Fibroblast of mammary gland (primary cell): ENCODE results near the gene EMILIN1.

Source experiments
- DNase-seq: peaks from one replicate; pipeline ENCODE4 v3.0.0-alpha.2; 2010; ENCODE audit warnings: low read depth
- H3K4me3 ChIP-seq: 2 replicates; pipeline ENCODE4 v1.5.1; 2011; ENCODE audit warnings: low read depth, mild to moderate bottlenecking, low read length, moderate library complexity; ENCODE audit not compliant: control insufficient read depth
- TF ChIP-seq, protein P1 (sequence below): conservative IDR thresholded peaks from 2 replicates; pipeline ENCODE4 v1.5.1; 2011; ENCODE audit warnings: low read depth, low read length, inconsistent platforms; ENCODE audit not compliant: control insufficient read depth, insufficient read depth

EMILIN1 gene

GRCh38 chr2:27053776-27054175 lies 24.6 kb upstream of the EMILIN1 start:
- no peak for DNase-seq
- TF ChIP-seq, protein P1, sequence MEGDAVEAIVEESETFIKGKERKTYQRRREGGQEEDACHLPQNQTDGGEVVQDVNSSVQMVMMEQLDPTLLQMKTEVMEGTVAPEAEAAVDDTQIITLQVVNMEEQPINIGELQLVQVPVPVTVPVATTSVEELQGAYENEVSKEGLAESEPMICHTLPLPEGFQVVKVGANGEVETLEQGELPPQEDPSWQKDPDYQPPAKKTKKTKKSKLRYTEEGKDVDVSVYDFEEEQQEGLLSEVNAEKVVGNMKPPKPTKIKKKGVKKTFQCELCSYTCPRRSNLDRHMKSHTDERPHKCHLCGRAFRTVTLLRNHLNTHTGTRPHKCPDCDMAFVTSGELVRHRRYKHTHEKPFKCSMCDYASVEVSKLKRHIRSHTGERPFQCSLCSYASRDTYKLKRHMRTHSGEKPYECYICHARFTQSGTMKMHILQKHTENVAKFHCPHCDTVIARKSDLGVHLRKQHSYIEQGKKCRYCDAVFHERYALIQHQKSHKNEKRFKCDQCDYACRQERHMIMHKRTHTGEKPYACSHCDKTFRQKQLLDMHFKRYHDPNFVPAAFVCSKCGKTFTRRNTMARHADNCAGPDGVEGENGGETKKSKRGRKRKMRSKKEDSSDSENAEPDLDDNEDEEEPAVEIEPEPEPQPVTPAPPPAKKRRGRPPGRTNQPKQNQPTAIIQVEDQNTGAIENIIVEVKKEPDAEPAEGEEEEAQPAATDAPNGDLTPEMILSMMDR: no peak
- no peak overlapping the region for H3K4me3 ChIP-seq

- TF ChIP-seq, protein P1: no peak
- H3K4me3 ChIP-seq: no peak overlapping the region
- DNase-seq: no peak
Observed at GRCh38 chr2:27054721-27055120, 23.7 kb upstream of the EMILIN1 start.

DNA sequence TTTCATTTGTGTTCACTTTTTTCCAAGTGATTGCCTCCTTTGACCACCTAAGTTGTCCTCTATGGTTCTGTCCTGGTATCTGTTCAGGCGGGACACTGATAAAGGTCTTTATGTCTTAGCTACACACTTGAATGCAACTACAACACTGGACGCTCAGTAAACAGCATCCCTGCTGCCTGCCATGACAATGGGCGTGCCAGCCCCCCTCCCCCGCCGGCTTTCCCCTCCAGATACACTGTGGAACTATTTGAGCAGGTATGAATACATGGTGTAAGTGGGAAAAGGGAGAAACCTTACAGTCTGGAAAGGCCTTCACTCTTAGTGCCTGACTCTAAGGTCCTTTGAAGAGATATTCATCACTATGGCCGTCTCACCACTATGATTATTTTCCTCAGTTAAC lies 21.2 kb upstream of the EMILIN1 start:
- TF ChIP-seq, protein P1: no peak
- DNase-seq: no peak
- H3K4me3 ChIP-seq: no peak overlapping the region

DNA sequence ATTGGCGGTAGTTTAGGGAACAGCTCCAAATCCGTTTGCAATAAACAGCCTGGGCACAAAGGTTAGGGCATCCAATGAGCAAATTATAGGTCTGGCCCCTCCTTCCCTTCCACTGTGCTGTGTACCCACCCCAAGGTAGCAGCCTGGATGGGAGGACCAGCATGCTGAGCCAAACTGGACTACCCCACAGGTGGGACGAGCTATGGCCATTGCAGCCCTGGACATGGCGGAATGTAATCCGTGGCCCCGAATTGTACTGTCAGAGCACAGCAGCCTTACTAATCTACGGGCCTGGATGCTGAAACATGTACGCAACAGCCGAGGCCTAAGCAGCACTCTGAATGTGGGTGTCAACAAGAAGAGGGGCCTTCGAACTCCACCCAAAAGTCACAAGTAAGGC lies 20.2 kb upstream of the EMILIN1 start:
- DNase-seq: no peak
- TF ChIP-seq, protein P1: no peak
- no peak overlapping the region for H3K4me3 ChIP-seq

- peak; percentile 48 for DNase-seq
- H3K4me3 ChIP-seq: no peak overlapping the region
- TF ChIP-seq, protein P1: no peak
Observed at GRCh38 chr2:27059141-27059820, 19.1 kb upstream of the EMILIN1 start.

- TF ChIP-seq, protein P1: no peak
- DNase-seq: no peak
- H3K4me3 ChIP-seq: no peak overlapping the region
Observed at GRCh38 chr2:27060323-27060722, 18.1 kb upstream of the EMILIN1 start.

DNA sequence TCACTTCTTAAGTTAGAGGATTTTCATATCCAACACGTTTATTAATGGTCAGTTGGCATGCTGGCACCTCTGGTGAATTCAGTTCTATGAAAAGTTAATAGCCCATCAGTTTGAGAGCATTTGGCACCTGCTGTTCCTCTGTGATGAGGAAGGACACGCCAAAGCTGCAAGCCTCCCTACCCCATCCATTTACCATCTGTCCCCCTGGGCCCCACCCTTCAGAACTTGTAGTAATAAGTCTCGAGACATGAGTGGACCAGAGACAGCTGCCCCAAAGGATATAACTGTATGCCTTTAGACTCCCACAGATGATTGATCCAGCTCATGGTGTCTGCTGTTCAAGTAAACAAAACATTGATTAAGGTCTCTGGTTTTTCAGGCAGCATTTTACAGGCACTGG lies 13.3 kb upstream of the EMILIN1 start:
- no peak overlapping the region for H3K4me3 ChIP-seq
- no peak for DNase-seq
- TF ChIP-seq, protein P1: no peak
